ENCODE data around the gene NOTCH2NLA.
"Not testable (repeated sequence)": the region's sequence is repeated elsewhere in the genome, so short reads cannot be mapped to it uniquely, and the experiment has no call there.

GRCh38 chr1:146257992-146258552 is 29.3 kb upstream of the NOTCH2NLA start:
- TF ChIP-seq POLR2A, CTCF (IDR thresholded peaks at IDR 0.05): not testable (repeated sequence)

All from Peyer's patch (tissue), 4 donors.